Glutamatergic neuron (in vitro differentiated cells): ENCODE results near the gene CCDC32. TPM values are rescaled to one million over a fixed set of nuclear protein-coding genes. Genes with fewer than 3 reads are reported as not detected.

Source experiments
- DNase-seq: peaks from one replicate; pipeline ENCODE4 v3.0.0; 2022
- H3K27ac Mint-ChIP-seq: one replicate; pipeline ENCODE4 v1.8.0; 2020; ENCODE audit warnings: mild to moderate bottlenecking, mixed read lengths, inconsistent platforms; ENCODE audit not compliant: unreplicated experiment
- H3K27me3 Mint-ChIP-seq: one replicate; pipeline ENCODE4 v1.8.0; 2020; ENCODE audit warnings: mild to moderate bottlenecking, moderate library complexity, mixed read lengths, inconsistent platforms; ENCODE audit not compliant: unreplicated experiment
- H3K36me3 Mint-ChIP-seq: one replicate; pipeline ENCODE4 v1.8.0; 2020; ENCODE audit warnings: mild to moderate bottlenecking, mixed read lengths, inconsistent platforms; ENCODE audit not compliant: unreplicated experiment
- H3K4me1 Mint-ChIP-seq: one replicate; pipeline ENCODE4 v1.8.0; 2020; ENCODE audit warnings: mild to moderate bottlenecking, low read depth, mixed read lengths, inconsistent platforms; ENCODE audit not compliant: unreplicated experiment
- H3K4me3 Mint-ChIP-seq: one replicate; pipeline ENCODE4 v1.8.0; 2020; ENCODE audit warnings: mild to moderate bottlenecking, mixed read lengths, inconsistent platforms; ENCODE audit not compliant: unreplicated experiment
- H3K9me3 Mint-ChIP-seq: one replicate; pipeline ENCODE4 v1.8.0; 2020; ENCODE audit warnings: mild to moderate bottlenecking, moderate library complexity, mixed read lengths, inconsistent platforms; ENCODE audit not compliant: unreplicated experiment
- total RNA-seq: library from RNA; stranded (reverse); fragmentation: NEBNext Ultra II Directional; extraction: Animal tissue kit (Norgen Biotek cat#: 25700); gene quantifications from one replicate; pipeline ENCODE4 v1.2.1, GENCODE V29; 2021; ENCODE audit not compliant: unreplicated experiment
- TF ChIP-seq, protein P1 (sequence below): fragments of 200-600 bp; sonication (generic); IDR thresholded peaks from one replicate; pipeline ENCODE4 v1.5.0; 2021; ENCODE audit not compliant: partially characterized antibody, unreplicated experiment

The CCDC32 gene
- total RNA-seq, 1 donor from 2014 or later: 21.4 TPM

GRCh38 chr15:40538976-40539375 is 25.9 kb downstream of the CCDC32 start:
- H3K27ac Mint-ChIP-seq: no peak overlapping the region
- DNase-seq: peak; percentile 50
- H3K36me3 Mint-ChIP-seq: no peaks in the 10 kb centered on the region
- peaks cover 4% of the 10 kb centered on the region for H3K27me3 Mint-ChIP-seq
- H3K4me1 Mint-ChIP-seq: peaks cover 8% of the 10 kb centered on the region
- TF ChIP-seq, protein P1, sequence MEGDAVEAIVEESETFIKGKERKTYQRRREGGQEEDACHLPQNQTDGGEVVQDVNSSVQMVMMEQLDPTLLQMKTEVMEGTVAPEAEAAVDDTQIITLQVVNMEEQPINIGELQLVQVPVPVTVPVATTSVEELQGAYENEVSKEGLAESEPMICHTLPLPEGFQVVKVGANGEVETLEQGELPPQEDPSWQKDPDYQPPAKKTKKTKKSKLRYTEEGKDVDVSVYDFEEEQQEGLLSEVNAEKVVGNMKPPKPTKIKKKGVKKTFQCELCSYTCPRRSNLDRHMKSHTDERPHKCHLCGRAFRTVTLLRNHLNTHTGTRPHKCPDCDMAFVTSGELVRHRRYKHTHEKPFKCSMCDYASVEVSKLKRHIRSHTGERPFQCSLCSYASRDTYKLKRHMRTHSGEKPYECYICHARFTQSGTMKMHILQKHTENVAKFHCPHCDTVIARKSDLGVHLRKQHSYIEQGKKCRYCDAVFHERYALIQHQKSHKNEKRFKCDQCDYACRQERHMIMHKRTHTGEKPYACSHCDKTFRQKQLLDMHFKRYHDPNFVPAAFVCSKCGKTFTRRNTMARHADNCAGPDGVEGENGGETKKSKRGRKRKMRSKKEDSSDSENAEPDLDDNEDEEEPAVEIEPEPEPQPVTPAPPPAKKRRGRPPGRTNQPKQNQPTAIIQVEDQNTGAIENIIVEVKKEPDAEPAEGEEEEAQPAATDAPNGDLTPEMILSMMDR: no peak
- H3K9me3 Mint-ChIP-seq: peaks cover 1% of the 10 kb centered on the region
- no peak overlapping the region for H3K4me3 Mint-ChIP-seq

DNA sequence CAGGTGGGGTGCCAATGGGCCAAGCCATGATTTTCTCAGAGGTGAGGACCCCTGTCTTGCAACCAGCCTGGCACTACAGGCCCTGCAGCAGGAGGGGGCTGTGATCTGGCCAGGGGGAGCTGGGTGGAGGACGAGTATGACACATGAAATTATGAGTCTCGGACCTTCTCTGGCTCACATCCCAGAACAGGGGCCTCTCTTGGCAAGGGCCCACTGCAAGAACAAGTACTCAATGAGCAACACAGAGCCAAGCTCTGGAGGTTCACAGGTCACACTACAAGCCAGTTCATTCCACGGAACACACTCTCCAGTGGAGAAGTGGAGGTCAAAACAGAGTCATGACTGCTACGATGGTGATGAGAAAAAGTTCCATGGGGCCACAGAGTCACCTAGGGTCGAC is 28.3 kb downstream of the CCDC32 start:
- no peak overlapping the region for H3K27ac Mint-ChIP-seq
- no peak overlapping the region for H3K4me3 Mint-ChIP-seq
- H3K4me1 Mint-ChIP-seq: peaks cover 10% of the 10 kb centered on the region
- peaks cover 1% of the 10 kb centered on the region for H3K9me3 Mint-ChIP-seq
- no peaks in the 10 kb centered on the region for H3K36me3 Mint-ChIP-seq
- TF ChIP-seq, protein P1: no peak
- H3K27me3 Mint-ChIP-seq: peaks cover 4% of the 10 kb centered on the region
- DNase-seq: no peak

DNA sequence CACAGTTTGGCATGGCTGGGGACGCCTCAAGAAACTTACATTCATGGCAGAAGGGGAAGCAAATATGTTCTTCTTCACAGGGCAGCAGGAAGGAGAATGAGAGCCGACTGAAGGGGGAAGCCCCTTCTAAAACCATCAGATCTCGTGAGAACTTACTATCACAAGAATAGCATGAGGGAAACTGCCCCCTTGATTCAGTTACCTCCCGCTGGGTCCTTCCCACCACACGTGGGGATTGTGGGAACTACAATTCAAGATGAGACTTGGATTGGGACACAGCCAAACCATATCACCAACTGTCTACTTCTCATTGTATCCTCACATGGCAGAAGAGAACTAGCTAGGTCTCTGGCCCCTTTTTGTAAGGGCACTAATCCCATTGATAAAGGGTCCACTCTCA is 30.5 kb downstream of the CCDC32 start:
- DNase-seq: no peak
- Mint-ChIP-seq H3K4me3 (no peak overlapping the region), H3K27ac (no peak overlapping the region), H3K27me3 (peaks cover 4% of the 10 kb centered on the region), H3K36me3 (no peaks in the 10 kb centered on the region), H3K4me1 (peaks cover 10% of the 10 kb centered on the region), H3K9me3 (peaks cover 1% of the 10 kb centered on the region)
- TF ChIP-seq, protein P1: no peak

GRCh38 chr15:40533763-40534364 is 31.0 kb downstream of the CCDC32 start:
- Mint-ChIP-seq H3K4me1 (peaks cover 6% of the 10 kb centered on the region), H3K27ac (peak overlapping the region; percentile 7), H3K9me3 (peaks cover 1% of the 10 kb centered on the region), H3K27me3 (peaks cover 1% of the 10 kb centered on the region), H3K36me3 (no peaks in the 10 kb centered on the region), H3K4me3 (no peak overlapping the region)
- DNase-seq: no peak
- TF ChIP-seq, protein P1: no peak

DNA sequence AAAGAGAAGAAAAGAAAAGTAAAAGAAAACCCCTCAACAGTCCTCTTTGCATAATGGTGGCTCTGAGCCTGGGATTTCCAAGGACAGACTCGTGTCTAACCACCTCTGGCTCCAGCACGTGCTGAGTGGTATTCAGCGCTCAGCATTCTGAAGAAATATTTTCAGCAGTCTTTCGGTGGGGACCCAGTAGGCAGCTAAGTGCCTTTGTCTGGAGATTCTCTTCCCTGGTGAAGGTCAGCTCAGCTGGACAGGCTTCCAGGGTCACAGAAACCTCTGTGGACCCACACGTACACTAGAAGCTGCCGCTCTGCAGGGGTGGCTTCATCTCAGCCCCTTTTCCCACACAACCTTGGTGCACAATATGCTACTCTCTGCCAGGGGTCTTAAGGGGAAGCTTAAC is 36.0 kb downstream of the CCDC32 start:
- H3K27ac Mint-ChIP-seq: no peak overlapping the region
- H3K4me1 Mint-ChIP-seq: peaks cover 2% of the 10 kb centered on the region
- TF ChIP-seq, protein P1: no peak
- H3K36me3 Mint-ChIP-seq: no peaks in the 10 kb centered on the region
- DNase-seq: no peak
- H3K4me3 Mint-ChIP-seq: no peak overlapping the region
- no peaks in the 10 kb centered on the region for H3K27me3 Mint-ChIP-seq
- no peaks in the 10 kb centered on the region for H3K9me3 Mint-ChIP-seq
